WTC11 (cell line): ENCODE measurements around the gene ZFHX2.

Experiments
- ESRRA ChIP-seq: sonication (generic); formaldehyde crosslinking; IDR thresholded peaks from 2 replicates; pipeline ENCODE4 v1.8.1; 2022; ENCODE audit warnings: mild to moderate bottlenecking, missing genetic modification reagents, borderline replicate concordance
- FOXJ3 ChIP-seq: sonication (generic); formaldehyde crosslinking; IDR thresholded peaks from 2 replicates; pipeline ENCODE4 v1.9.0; 2021; ENCODE audit warnings: missing genetic modification reagents, mild to moderate bottlenecking, borderline replicate concordance
- JUN ChIP-seq: sonication (generic); formaldehyde crosslinking; IDR thresholded peaks from 2 replicates; pipeline ENCODE4 v1.8.0; 2023; ENCODE audit warnings: mild to moderate bottlenecking, missing genetic modification reagents
- MXD4 ChIP-seq: fragments of 250-450 bp; sonication (Bioruptor Pico); IDR thresholded peaks from 2 replicates; pipeline ENCODE4 v1.8.0; 2021; ENCODE audit warnings: mild to moderate bottlenecking, moderate library complexity, borderline replicate concordance
- ZNF396 ChIP-seq: fragments of 250-450 bp; sonication (Bioruptor Pico); IDR thresholded peaks from 2 replicates; pipeline ENCODE4 v1.8.0; 2021; ENCODE audit warnings: mild to moderate bottlenecking, moderate library complexity, borderline replicate concordance
- TF ChIP-seq, protein P1 (sequence below): sonication (generic); formaldehyde crosslinking; IDR thresholded peaks from 2 replicates; pipeline ENCODE4 v1.8.0; 2022; ENCODE audit warnings: mild to moderate bottlenecking, missing genetic modification reagents
- TF ChIP-seq, protein P2 (sequence below): sonication (generic); formaldehyde crosslinking; IDR thresholded peaks from 2 replicates; pipeline ENCODE4 v1.8.0; 2022; ENCODE audit warnings: missing genetic modification reagents
- TF ChIP-seq, protein P3 (sequence below): sonication (generic); formaldehyde crosslinking; conservative IDR thresholded peaks from 2 replicates; pipeline ENCODE4 v1.8.1; 2022; ENCODE audit warnings: mild to moderate bottlenecking, missing genetic modification reagents
- TF ChIP-seq, protein P4 (sequence below): sonication (generic); formaldehyde crosslinking; IDR thresholded peaks from 2 replicates; pipeline ENCODE4 v1.8.1; 2022; ENCODE audit warnings: mild to moderate bottlenecking, missing genetic modification reagents, moderate library complexity, borderline replicate concordance
- TF ChIP-seq, protein P5 (sequence below): fragments of 200-600 bp; IDR thresholded peaks from 2 replicates; pipeline ENCODE4 v1.8.0; 2022; ENCODE audit warnings: antibody characterized with exemption

- TF ChIP-seq, protein P1, sequence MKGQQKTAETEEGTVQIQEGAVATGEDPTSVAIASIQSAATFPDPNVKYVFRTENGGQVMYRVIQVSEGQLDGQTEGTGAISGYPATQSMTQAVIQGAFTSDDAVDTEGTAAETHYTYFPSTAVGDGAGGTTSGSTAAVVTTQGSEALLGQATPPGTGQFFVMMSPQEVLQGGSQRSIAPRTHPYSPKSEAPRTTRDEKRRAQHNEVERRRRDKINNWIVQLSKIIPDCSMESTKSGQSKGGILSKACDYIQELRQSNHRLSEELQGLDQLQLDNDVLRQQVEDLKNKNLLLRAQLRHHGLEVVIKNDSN (CRISPR knock-in tag), result no peak
- TF ChIP-seq JUN (CRISPR knock-in tag) (no peak), MXD4 (CRISPR knock-in tag) (no peak), ZNF396 (CRISPR knock-in tag) (no peak), ESRRA (CRISPR knock-in tag) (no peak), FOXJ3 (CRISPR knock-in tag) (no peak)
- TF ChIP-seq, protein P2, sequence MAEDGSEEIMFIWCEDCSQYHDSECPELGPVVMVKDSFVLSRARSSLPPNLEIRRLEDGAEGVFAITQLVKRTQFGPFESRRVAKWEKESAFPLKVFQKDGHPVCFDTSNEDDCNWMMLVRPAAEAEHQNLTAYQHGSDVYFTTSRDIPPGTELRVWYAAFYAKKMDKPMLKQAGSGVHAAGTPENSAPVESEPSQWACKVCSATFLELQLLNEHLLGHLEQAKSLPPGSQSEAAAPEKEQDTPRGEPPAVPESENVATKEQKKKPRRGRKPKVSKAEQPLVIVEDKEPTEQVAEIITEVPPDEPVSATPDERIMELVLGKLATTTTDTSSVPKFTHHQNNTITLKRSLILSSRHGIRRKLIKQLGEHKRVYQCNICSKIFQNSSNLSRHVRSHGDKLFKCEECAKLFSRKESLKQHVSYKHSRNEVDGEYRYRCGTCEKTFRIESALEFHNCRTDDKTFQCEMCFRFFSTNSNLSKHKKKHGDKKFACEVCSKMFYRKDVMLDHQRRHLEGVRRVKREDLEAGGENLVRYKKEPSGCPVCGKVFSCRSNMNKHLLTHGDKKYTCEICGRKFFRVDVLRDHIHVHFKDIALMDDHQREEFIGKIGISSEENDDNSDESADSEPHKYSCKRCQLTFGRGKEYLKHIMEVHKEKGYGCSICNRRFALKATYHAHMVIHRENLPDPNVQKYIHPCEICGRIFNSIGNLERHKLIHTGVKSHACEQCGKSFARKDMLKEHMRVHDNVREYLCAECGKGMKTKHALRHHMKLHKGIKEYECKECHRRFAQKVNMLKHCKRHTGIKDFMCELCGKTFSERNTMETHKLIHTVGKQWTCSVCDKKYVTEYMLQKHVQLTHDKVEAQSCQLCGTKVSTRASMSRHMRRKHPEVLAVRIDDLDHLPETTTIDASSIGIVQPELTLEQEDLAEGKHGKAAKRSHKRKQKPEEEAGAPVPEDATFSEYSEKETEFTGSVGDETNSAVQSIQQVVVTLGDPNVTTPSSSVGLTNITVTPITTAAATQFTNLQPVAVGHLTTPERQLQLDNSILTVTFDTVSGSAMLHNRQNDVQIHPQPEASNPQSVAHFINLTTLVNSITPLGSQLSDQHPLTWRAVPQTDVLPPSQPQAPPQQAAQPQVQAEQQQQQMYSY (CRISPR knock-in tag), result no peak
- TF ChIP-seq, protein P3, sequence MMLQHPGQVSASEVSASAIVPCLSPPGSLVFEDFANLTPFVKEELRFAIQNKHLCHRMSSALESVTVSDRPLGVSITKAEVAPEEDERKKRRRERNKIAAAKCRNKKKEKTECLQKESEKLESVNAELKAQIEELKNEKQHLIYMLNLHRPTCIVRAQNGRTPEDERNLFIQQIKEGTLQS (CRISPR knock-in tag), result no peak
- TF ChIP-seq, protein P4, sequence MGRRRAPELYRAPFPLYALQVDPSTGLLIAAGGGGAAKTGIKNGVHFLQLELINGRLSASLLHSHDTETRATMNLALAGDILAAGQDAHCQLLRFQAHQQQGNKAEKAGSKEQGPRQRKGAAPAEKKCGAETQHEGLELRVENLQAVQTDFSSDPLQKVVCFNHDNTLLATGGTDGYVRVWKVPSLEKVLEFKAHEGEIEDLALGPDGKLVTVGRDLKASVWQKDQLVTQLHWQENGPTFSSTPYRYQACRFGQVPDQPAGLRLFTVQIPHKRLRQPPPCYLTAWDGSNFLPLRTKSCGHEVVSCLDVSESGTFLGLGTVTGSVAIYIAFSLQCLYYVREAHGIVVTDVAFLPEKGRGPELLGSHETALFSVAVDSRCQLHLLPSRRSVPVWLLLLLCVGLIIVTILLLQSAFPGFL (CRISPR knock-in tag), result no peak
- TF ChIP-seq, protein P5, sequence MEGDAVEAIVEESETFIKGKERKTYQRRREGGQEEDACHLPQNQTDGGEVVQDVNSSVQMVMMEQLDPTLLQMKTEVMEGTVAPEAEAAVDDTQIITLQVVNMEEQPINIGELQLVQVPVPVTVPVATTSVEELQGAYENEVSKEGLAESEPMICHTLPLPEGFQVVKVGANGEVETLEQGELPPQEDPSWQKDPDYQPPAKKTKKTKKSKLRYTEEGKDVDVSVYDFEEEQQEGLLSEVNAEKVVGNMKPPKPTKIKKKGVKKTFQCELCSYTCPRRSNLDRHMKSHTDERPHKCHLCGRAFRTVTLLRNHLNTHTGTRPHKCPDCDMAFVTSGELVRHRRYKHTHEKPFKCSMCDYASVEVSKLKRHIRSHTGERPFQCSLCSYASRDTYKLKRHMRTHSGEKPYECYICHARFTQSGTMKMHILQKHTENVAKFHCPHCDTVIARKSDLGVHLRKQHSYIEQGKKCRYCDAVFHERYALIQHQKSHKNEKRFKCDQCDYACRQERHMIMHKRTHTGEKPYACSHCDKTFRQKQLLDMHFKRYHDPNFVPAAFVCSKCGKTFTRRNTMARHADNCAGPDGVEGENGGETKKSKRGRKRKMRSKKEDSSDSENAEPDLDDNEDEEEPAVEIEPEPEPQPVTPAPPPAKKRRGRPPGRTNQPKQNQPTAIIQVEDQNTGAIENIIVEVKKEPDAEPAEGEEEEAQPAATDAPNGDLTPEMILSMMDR, result no peak
Observed at GRCh38 chr14:23568600-23569331, 17.2 kb upstream of the ZFHX2 start.
